Spleen (tissue), 13 donors: ENCODE data around the gene C12orf42. TPM values are rescaled to one million over a fixed set of nuclear protein-coding genes. Genes with fewer than 3 reads are reported as not detected.
A peak's percentile ranks its signal among the peaks of the same experiment; 100 is the strongest.

Source experiments
- DNase-seq: peaks from one replicate; pipeline ENCODE4 v3.0.0-alpha.2; 2020
- H3K27ac ChIP-seq, 8 donors: fragments of 200-600 bp; sonication (generic) in 7 of 8; 1 replicate in 4 of 8; 2 replicates in 4 of 8; pipeline versions ENCODE4 v1.5.0 to v1.8.0; 2016 to 2021; ENCODE audit warnings: inconsistent platforms in 4 of 8, mild to moderate bottlenecking in 4 of 8, moderate library complexity in 1 of 8
- H3K27me3 ChIP-seq, 7 donors: fragments of 200-600 bp; sonication (generic) in 6 of 7; replicated peaks in 1 of 7; 1 replicate in 4 of 7; 2 replicates in 3 of 7; pipeline versions ENCODE4 v1.5.0 to v1.8.0; 2016 to 2021; ENCODE audit warnings: inconsistent platforms in 3 of 7, mild to moderate bottlenecking in 1 of 7
- H3K36me3 ChIP-seq, 6 donors: fragments of 200-600 bp; sonication (generic) in 5 of 6; 1 replicate in 4 of 6; 2 replicates in 2 of 6; pipeline versions ENCODE4 v1.5.0 to v1.8.0; 2016 to 2021; ENCODE audit warnings: inconsistent platforms in 2 of 6
- H3K4me1 ChIP-seq, 6 donors: fragments of 200-600 bp; sonication (generic) in 5 of 6; 1 replicate in 3 of 6; 2 replicates in 3 of 6; pipeline versions ENCODE4 v1.5.0 to v1.8.0; 2016 to 2021; ENCODE audit warnings: inconsistent platforms in 3 of 6
- H3K4me3 ChIP-seq, 8 donors: fragments of 200-600 bp; sonication (generic) in 7 of 8; 1 replicate in 4 of 8; 2 replicates in 4 of 8; pipeline versions ENCODE4 v1.5.0 to v1.8.0; 2016 to 2021; ENCODE audit warnings: inconsistent platforms in 4 of 8, mild to moderate bottlenecking in 4 of 8, moderate library complexity in 2 of 8
- H3K9me3 ChIP-seq, 8 donors: fragments of 200-600 bp; sonication (generic) in 7 of 8; 1 replicate in 4 of 8; 2 replicates in 4 of 8; pipeline versions ENCODE4 v1.5.0 to v1.8.0; 2016 to 2021; ENCODE audit warnings: inconsistent platforms in 4 of 8
- POLR2A ChIP-seq, 3 donors: fragments of 450-650 bp; IDR thresholded peaks; one replicate each; pipeline ENCODE4 v1.5.1; 2017; ENCODE audit warnings: antibody characterized with exemption in 3 of 3, mild to moderate bottlenecking in 1 of 3
- POLR2AphosphoS5 ChIP-seq, 3 donors: sonication (generic); formaldehyde crosslinking; IDR thresholded peaks; one replicate each; pipeline ENCODE4 v1.5.1; 2017; ENCODE audit warnings: antibody characterized with exemption in 3 of 3
- WGBS, 5 donors: extraction: QIAGEN DNeasy Blood & Tissue Kit in 3 of 5; methylation state at CpG; one replicate each; pipeline versions ENCODE4 v1.1.5 to v1.1.7; 2013 to 2018; 5-methylcytosine and 5-hydroxymethylcytosine counted together
- intact Hi-C: fragments of 100-400 bp; cut with DNase I; formaldehyde crosslinking; loops from one replicate; pipeline ENCODE4 v1.15.0; 2023; ENCODE audit warnings: low total_unique reads
- long read RNA-seq, 2 donors: transcript quantifications; one replicate each; lab custom pipeline, GENCODE V29; 2026
- polyA plus RNA-seq, 3 donors: library from polyadenylated mRNA; stranded (reverse); fragments of 200-250 nt; gene quantifications; one replicate each; pipeline ENCODE4 v1.2.1, GENCODE V29; 2013
- total RNA-seq, 7 donors: library from RNA; depleted of rRNA in 3 of 7; stranded (reverse); fragments of >200 nt in 3 of 7; fragmentation: NEBNext Ultra II Directional in 4 of 7; extraction: Animal tissue kit (Norgen Biotek cat#: 25700) in 4 of 7; gene quantifications; one replicate each; pipeline versions ENCODE4 v1.1.0 to v1.2.1, GENCODE V29; 2016 to 2021
- TF ChIP-seq, protein P1 (sequence below), 11 experiments: fragments of 200-600 bp in 7 of 11; fragments of 450-650 bp in 4 of 11; sonication (generic) in 4 of 11; IDR thresholded peaks in 8 of 11; conservative IDR thresholded peaks in 3 of 11; 1 replicate in 7 of 11; 2 replicates in 4 of 11; pipeline versions ENCODE4 v1.4.0 to v1.8.0; 2016 to 2021; ENCODE audit warnings: antibody characterized with exemption in 11 of 11, inconsistent platforms in 4 of 11, mild to moderate bottlenecking in 1 of 11
- donor health status: healthy with polysubstance abuse.
- donor health status: DM: no; HTN: no; CAD: no; lungs with moderate emphysema.
- donor health status: DM: no; HTN: no; CAD: no.
- donor health status: Bipolar disorder and iron deficiency.
- donor health status: healthy.
- donor health status: DM: no; HTN: no; CAD: no.
- donor health status: DM: yes; HTN: yes; CAD: no.

Gene C12orf42
- 10 to 100 TPM in 6 of 7 donors, 1 to 10 TPM in 1; 8.9 to 18.1 (median 13.5) TPM for total RNA-seq
- 1 to 10 TPM; 3.7 to 6.0 (median 4.4) TPM for polyA plus RNA-seq
- long read RNA-seq, donor 1, result 0 reads
- long read RNA-seq, donor 2, result 0 reads

DNA sequence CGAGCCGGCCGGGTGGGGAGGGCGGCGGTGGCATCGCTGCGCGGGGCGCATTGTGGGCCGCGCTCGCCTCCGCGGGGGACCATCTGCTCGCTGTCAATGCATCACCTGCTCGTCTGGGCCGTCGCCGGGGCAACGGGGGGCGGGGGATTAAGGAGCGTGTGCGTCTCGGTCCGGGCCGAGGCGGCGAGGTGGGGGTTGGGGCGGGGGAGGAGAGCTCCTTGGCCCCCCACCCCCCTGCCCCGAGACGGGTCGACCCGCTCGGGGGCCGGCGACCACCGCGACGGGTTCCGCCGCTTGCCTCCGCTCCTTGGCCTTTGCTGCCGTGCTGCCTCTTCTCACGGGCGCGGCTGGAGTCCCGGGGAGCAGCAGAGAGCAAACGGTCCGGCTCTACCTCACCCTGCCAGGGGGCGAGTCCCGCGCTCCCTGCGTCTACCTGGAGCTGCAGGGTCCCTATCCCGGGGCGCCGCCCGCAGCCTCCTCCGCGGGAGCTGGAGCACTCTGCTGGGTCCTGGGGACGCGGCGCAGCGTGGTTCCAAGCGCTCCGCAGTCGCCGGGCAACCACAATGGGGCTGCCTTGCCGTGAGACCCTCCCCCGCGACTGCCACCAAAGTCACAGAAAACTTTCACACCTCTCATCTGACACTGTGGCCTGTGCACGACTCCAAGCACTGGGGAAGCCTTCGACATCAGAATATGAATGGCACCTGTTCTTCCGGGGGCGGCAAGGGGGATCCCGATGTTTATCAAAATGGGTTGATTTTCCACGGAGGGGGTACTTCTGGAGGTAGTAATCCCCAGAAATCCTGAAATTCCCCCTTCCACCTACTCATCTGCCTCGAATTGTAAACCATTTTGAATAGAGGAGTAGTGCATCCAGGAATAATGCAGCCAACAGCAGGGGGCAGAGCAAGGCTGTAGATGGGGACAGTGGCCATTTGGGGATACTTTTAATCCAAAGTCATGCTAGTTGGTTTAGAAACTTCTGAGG is at the start of gene C12orf42:
C12orf42 (minus strand) TSS at position 500 of the 988 bp plus-strand sequence. CDS start 17,542 bp downstream, outside the sequence.
- Histone ChIP-seq H3K27me3 (peaks cover 0 to 38% (median 10%) of the 10 kb centered on the region in 7 donors), H3K4me3 (peak within 1 kb of the TSS; percentile 25 to 69 (median 46)), H3K36me3 (no peaks in the 10 kb centered on the region), H3K27ac (peak within 1 kb of the TSS in 6 of 8 donors; percentile 14 to 79 (median 62)), H3K9me3 (no peaks in the 10 kb centered on the region), H3K4me1 (peaks cover 0 to 23% (median 13%) of the 10 kb centered on the region in 6 donors)
- TF ChIP-seq, protein P1, sequence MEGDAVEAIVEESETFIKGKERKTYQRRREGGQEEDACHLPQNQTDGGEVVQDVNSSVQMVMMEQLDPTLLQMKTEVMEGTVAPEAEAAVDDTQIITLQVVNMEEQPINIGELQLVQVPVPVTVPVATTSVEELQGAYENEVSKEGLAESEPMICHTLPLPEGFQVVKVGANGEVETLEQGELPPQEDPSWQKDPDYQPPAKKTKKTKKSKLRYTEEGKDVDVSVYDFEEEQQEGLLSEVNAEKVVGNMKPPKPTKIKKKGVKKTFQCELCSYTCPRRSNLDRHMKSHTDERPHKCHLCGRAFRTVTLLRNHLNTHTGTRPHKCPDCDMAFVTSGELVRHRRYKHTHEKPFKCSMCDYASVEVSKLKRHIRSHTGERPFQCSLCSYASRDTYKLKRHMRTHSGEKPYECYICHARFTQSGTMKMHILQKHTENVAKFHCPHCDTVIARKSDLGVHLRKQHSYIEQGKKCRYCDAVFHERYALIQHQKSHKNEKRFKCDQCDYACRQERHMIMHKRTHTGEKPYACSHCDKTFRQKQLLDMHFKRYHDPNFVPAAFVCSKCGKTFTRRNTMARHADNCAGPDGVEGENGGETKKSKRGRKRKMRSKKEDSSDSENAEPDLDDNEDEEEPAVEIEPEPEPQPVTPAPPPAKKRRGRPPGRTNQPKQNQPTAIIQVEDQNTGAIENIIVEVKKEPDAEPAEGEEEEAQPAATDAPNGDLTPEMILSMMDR (IDR thresholded peaks at IDR 0.05 in 8 of 11, conservative IDR thresholded peaks at IDR 0.05 in 3 of 11), result peak in 9 of 11 experiments; percentile 14 to 59 (median 54)
- peak; percentile 46 to 67 (median 55) for TF ChIP-seq POLR2AphosphoS5 (IDR thresholded peaks at IDR 0.05)
- TF ChIP-seq POLR2A (IDR thresholded peaks at IDR 0.05), result no peak
- DNase-seq, result peak; percentile 95
- intact Hi-C loops, result no loop called here
- 1% methylated on average over 35 to 77 of the region's 77 CpGs for WGBS, 5 donors

DNA sequence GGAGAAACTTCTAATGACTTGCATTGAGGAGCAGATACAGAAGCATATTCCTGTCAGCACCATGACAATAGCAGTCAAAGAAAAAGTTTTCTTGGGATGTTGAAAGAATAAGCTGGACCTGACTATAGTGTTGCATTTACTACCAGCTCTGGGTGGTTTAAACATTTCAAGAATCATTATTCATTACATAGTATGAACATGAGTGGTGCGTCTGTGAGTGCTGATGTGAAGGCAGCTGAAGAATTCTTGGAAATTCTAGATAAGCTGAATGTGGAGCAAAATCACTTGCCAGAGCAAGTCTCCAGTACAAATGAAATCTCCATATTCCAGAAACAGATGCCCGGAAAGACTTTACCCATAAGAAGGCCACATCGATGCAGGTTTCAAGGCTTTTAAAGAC is 46.3 kb upstream of the C12orf42 start:
- no peak for TF ChIP-seq POLR2AphosphoS5 (IDR thresholded peaks at IDR 0.05)
- TF ChIP-seq POLR2A (IDR thresholded peaks at IDR 0.05), result no peak
- TF ChIP-seq, protein P1 (IDR thresholded peaks at IDR 0.05 in 8 of 11, conservative IDR thresholded peaks at IDR 0.05 in 3 of 11), result no peak
- intact Hi-C loops, result no loop called here
- WGBS, 5 donors, result 82 to 96% (median 93%) methylated on average over 3 of the region's 3 CpGs
- no peaks in the 10 kb centered on the region for H3K4me1 ChIP-seq
- no peaks in the 10 kb centered on the region for H3K36me3 ChIP-seq
- H3K9me3 ChIP-seq, result no peaks in the 10 kb centered on the region
- DNase-seq, result no peak
- no peak overlapping the region for H3K27ac ChIP-seq
- H3K4me3 ChIP-seq, result no peak overlapping the region
- peaks cover 0 to 6% (median 0%) of the 10 kb centered on the region in 7 donors for H3K27me3 ChIP-seq

DNA sequence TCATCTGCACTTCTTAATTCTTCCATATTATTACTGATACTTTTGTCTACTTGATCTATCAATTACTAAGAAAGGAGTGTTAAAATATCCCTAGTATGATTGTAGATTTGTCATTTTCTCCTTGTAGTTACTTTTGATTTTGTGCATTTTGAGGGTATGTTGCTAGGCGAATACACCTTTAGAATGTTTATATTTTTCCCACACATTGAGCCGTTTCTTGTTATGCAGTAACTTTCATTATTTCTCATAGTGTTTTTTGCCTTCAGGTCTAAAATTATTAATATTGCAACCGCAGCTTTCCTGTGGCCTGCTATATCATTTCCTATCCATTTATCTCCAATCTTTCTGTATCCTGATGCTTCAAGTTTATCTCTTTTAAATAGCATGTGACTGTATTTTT is 44.6 kb upstream of the C12orf42 start:
- WGBS, 5 donors, result 13 to 42% (median 20%) methylated on average over 3 of the region's 3 CpGs
- no peaks in the 10 kb centered on the region for H3K36me3 ChIP-seq
- intact Hi-C loops, result no loop called here
- TF ChIP-seq, protein P1 (IDR thresholded peaks at IDR 0.05 in 8 of 11, conservative IDR thresholded peaks at IDR 0.05 in 3 of 11), result no peak
- TF ChIP-seq POLR2A (IDR thresholded peaks at IDR 0.05), result no peak
- no peak for TF ChIP-seq POLR2AphosphoS5 (IDR thresholded peaks at IDR 0.05)
- DNase-seq, result no peak
- no peak overlapping the region for H3K27ac ChIP-seq
- no peak overlapping the region for H3K4me3 ChIP-seq
- H3K9me3 ChIP-seq, result no peaks in the 10 kb centered on the region
- no peaks in the 10 kb centered on the region for H3K4me1 ChIP-seq
- no peaks in the 10 kb centered on the region for H3K27me3 ChIP-seq

DNA sequence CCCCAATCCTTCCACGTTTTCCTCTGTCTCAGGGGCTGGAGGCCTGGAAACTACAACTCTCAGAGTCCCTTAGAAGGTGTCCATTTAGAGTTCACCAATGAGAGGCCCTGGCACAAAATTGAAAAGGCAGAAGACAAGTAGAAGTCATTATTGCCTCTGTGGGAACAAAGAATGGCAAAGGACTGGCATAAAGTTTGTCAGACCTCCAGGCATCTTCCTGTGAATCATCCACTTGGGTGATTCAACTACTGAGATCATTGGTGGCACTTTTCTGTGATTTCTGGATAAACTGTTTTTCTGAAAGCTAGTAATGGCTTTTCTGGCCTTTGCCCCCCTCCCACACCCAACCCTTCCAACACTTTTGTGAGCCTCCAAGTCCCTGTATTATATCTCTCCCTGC is 42.6 kb upstream of the C12orf42 start:
- WGBS, 5 donors, result 35 to 82% (median 69%) methylated on average over 1 of the region's 1 CpG
- intact Hi-C loops, result no loop called here
- TF ChIP-seq POLR2AphosphoS5 (IDR thresholded peaks at IDR 0.05), result no peak
- no peak for TF ChIP-seq POLR2A (IDR thresholded peaks at IDR 0.05)
- TF ChIP-seq, protein P1 (IDR thresholded peaks at IDR 0.05 in 8 of 11, conservative IDR thresholded peaks at IDR 0.05 in 3 of 11), result no peak

More for the DNA sequence above, 42.6 kb upstream of the C12orf42 start:
- H3K4me1 ChIP-seq, result no peaks in the 10 kb centered on the region
- H3K27me3 ChIP-seq, result no peaks in the 10 kb centered on the region
- no peaks in the 10 kb centered on the region for H3K36me3 ChIP-seq
- H3K27ac ChIP-seq, result no peak overlapping the region
- H3K9me3 ChIP-seq, result no peaks in the 10 kb centered on the region
- DNase-seq, result no peak
- no peak overlapping the region for H3K4me3 ChIP-seq
